ENCODE measurements around the gene SLC51A. TPM values are rescaled to one million over a fixed set of nuclear protein-coding genes. Genes with fewer than 3 reads are reported as not detected.

The SLC51A gene
- total RNA-seq, 1 donor from 2014 or later: not detected

DNA sequence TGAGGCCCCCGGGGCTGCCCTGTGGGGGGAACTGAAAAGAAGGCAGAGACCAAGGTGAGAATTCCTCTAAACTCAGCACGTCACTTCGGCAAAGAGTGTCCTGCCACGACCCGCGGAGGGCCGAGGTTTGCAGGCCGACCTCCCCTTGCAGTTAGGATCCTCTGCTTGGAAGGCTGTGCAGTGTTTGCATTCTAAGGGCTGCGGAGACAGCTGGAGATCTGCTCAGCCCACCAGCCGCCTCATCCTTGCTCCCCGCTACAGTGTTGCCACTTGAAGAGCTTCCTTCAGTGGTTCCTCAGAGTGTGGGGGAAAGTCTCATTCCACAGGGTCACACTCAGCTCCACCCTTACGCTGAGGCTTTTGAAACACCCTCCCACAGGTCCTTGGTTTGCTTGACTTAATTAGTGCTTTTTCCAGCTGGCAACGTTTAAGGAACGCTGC lies 10.8 kb downstream of the SLC51A start:
- no peak for DNase-seq (ENCODE audit: low spot score in 2 of 2)
- no peak for TF ChIP-seq CTCF (IDR thresholded peaks at IDR 0.05)
- no peak overlapping the region for H3K4me3 ChIP-seq
- no peaks in the 10 kb centered on the region for H3K36me3 ChIP-seq
- intact Hi-C loops (cut with DNase I): no loop called here
- H3K4me1 ChIP-seq: no peaks in the 10 kb centered on the region
- no peaks in the 10 kb centered on the region for H3K9me3 ChIP-seq
- H3K27ac ChIP-seq: no peak overlapping the region
- no peaks in the 10 kb centered on the region for H3K27me3 ChIP-seq

DNA sequence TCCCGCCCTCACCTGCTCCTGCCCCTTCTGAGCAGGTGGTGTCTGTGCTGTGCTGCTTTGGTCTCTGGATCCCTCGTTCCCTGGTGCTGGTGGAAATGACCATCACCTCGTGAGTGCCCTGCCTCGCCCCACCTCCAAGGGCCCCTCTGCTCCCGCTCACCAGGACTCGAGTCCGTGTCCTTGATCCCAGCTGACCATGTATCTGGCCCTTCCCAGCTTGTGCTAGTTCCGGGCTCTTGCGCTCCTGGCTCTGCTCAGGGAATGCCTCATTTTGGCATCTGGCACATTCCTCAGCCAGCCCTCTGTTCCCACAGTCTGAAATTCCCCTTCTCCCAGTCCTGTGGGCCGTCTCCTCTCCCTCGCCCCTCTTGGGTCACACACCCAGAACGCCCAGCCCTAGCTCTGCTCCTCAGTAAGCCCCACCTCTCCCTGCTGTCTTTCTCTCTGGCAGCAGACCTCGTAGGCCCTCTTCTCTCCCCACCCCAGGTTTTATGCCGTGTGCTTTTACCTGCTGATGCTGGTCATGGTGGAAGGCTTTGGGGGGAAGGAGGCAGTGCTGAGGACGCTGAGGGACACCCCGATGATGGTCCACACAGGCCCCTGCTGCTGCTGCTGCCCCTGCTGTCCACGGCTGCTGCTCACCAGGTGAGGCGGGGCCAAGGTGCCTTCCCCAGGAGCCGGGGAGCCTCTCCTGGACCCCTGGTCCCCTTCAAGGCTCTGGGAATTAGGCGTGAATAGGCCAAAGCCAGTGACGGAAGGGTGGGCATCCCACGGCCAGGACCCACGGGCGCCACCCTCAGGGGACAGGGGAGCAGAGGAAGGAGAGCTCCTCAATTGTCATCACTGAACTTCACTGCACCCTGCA lies 11.5 kb downstream of the SLC51A start:
- TF ChIP-seq CTCF (IDR thresholded peaks at IDR 0.05): no peak
- Histone ChIP-seq H3K36me3 (no peaks in the 10 kb centered on the region), H3K4me3 (no peak overlapping the region), H3K27ac (no peak overlapping the region), H3K9me3 (no peaks in the 10 kb centered on the region), H3K4me1 (no peaks in the 10 kb centered on the region), H3K27me3 (no peaks in the 10 kb centered on the region)
- intact Hi-C loops (cut with DNase I): no loop called here
- no peak for DNase-seq (ENCODE audit: low spot score in 2 of 2)

DNA sequence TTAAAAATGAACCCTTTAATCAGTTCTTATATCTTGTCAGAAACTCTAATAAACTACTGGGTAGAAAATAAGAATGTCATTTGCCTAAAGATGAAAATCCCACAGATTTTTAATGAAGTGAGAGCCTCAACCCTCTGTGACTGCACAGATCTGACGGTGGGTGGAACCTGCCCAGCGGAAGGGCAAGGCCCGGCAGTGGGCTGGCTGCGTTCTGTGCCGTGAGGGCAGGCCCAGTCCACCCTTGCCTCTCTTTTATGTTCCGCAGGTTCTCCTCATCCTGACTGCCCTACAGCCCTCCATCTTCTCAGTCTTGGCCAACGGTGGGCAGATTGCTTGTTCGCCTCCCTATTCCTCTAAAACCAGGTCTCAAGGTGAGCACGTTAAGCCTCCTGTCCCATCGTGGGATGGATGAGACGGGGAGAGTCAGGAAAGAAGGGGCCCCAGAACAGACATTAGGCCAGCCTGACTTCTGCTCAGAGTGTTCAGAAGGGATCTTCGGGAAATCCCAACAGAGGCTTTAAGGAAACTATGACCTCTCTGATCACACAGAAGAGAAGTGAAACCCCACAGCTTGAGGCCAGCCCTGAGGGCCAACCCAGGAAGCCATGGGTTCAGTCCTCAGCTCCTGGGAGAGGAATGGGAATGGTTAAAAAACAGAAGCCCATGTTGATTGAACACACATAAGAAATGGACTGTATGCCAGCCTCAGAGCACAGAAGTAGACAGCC lies 16.0 kb downstream of the SLC51A start:
- DNase-seq (ENCODE audit: low spot score in 2 of 2): no peak
- Histone ChIP-seq H3K27ac (no peak overlapping the region), H3K4me1 (no peaks in the 10 kb centered on the region), H3K36me3 (peaks cover 8% of the 10 kb centered on the region in 2 donors), H3K4me3 (no peak overlapping the region), H3K27me3 (no peaks in the 10 kb centered on the region), H3K9me3 (no peaks in the 10 kb centered on the region)
- intact Hi-C loops (cut with DNase I): no loop called here
- no peak for TF ChIP-seq CTCF (IDR thresholded peaks at IDR 0.05)

DNA sequence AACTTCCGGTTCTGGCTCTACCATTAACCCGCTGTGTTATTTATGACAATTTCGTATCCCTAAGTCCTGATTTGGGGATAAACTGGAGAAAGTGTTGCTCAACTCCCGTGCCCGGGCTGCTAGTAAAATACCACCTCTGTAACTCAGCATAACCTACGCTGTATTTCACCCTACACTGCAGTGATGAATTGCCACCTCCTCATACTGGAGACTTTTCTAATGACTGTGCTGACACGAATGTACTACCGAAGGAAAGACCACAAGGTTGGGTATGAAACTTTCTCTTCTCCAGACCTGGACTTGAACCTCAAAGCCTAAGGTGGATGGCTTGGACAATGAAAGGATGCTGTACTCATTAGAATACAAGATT lies 16.5 kb downstream of the SLC51A start:
- DNase-seq (ENCODE audit: low spot score in 2 of 2): no peak
- H3K9me3 ChIP-seq: no peaks in the 10 kb centered on the region
- TF ChIP-seq CTCF (IDR thresholded peaks at IDR 0.05): no peak
- no peaks in the 10 kb centered on the region for H3K27me3 ChIP-seq
- no peak overlapping the region for H3K4me3 ChIP-seq
- H3K36me3 ChIP-seq: peaks cover 11 to 14% of the 10 kb centered on the region in 2 donors
- no peak overlapping the region for H3K27ac ChIP-seq
- intact Hi-C loops (cut with DNase I): no loop called here
- H3K4me1 ChIP-seq: no peaks in the 10 kb centered on the region

DNA sequence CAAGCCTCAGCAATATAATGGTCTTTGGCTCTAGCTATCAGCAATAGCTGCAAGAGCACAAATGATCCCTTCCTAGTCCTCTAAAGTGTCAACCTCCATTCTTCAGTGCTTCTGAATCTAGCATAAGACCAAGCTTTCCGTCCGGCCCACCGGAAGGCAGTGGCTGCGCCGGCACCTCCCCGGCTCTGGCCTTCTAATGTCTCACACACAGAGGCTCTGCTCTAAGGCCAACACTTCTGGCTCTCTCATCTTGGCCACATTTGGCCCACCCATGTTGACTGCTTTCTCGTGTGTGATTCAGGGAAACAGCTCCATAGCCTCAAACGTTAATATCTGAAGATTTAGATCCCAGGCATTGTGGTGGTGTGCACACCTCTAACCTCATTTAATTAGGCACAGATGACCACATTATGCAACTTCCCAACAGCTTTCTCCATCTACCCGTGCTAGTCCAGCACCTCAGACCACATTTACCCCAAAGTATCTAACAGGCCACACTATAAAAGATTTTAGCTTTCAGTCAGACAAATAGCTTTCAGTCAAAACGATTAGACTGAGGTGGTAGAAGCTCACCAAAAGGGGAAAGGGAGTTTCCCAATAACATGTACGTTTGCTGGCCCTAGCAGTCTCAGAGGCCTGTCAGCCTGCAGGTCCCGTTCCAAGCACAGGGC lies 19.3 kb downstream of the SLC51A start:
- DNase-seq (ENCODE audit: low spot score in 2 of 2): no peak
- no peak overlapping the region for H3K4me3 ChIP-seq
- no peak for TF ChIP-seq CTCF (IDR thresholded peaks at IDR 0.05)
- H3K27ac ChIP-seq: no peak overlapping the region
- peaks cover 32 to 40% of the 10 kb centered on the region in 2 donors for H3K36me3 ChIP-seq
- no peaks in the 10 kb centered on the region for H3K4me1 ChIP-seq
- intact Hi-C loops (cut with DNase I): no loop called here
- H3K9me3 ChIP-seq: no peaks in the 10 kb centered on the region
- no peaks in the 10 kb centered on the region for H3K27me3 ChIP-seq

All from ascending aorta (tissue), 2 donors.